WTC11 (cell line): Measurements from ENCODE around the gene FHOD3. TPM values are rescaled to one million over a fixed set of nuclear protein-coding genes. Genes with fewer than 3 reads are reported as not detected.

ENCODE experiments used
- ATAC-seq: fragments of 200-7000 bp; cut with Tn5 transposase; 2 replicates; pipeline ENCODE4 v1.10.0; 2021; ENCODE audit warnings: mild to moderate bottlenecking, moderate library complexity
- CTCF ChIA-PET: fragments of 300-600 bp; sonication (Branson Sonifier 250); formaldehyde crosslinking; loops from one replicate; lab custom pipeline; 2021; ENCODE audit warnings: antibody characterized with exemption; lab: Charles Lee
- POLR2A ChIA-PET: fragments of 350-600 bp; sonication (Branson Sonifier 250); formaldehyde crosslinking; loops from one replicate; lab custom pipeline; 2021; ENCODE audit warnings: antibody characterized with exemption; lab: Charles Lee
- DNase-seq: peaks from one replicate; pipeline ENCODE4 v3.0.0; 2021; ENCODE audit warnings: low spot score
- H3K27ac Mint-ChIP-seq: 2 replicates; pipeline ENCODE4 v1.8.0; 2021; ENCODE audit warnings: mixed read lengths
- H3K27me3 Mint-ChIP-seq: 2 replicates; pipeline ENCODE4 v1.8.0; 2021; ENCODE audit warnings: low read depth, mild to moderate bottlenecking, moderate library complexity, mixed read lengths
- H3K36me3 Mint-ChIP-seq: 2 replicates; pipeline ENCODE4 v1.8.0; 2021; ENCODE audit warnings: mixed read lengths
- H3K4me1 Mint-ChIP-seq: 2 replicates; pipeline ENCODE4 v1.8.0; 2022; ENCODE audit warnings: mixed read lengths
- H3K4me3 Mint-ChIP-seq: 2 replicates; pipeline ENCODE4 v1.8.0; 2021; ENCODE audit warnings: mild to moderate bottlenecking, moderate library complexity, mixed read lengths
- H3K9me3 Mint-ChIP-seq: 2 replicates; pipeline ENCODE4 v1.8.0; 2021; ENCODE audit warnings: mixed read lengths
- ATF2 ChIP-seq: sonication (generic); formaldehyde crosslinking; IDR thresholded peaks from 2 replicates; pipeline ENCODE4 v1.8.1; 2022; ENCODE audit warnings: low read depth, missing genetic modification reagents, borderline replicate concordance
- CBFB ChIP-seq: sonication (generic); formaldehyde crosslinking; IDR thresholded peaks from 2 replicates; pipeline ENCODE4 v1.8.1; 2022; ENCODE audit warnings: mild to moderate bottlenecking, low read depth, missing genetic modification reagents
- CREM ChIP-seq: sonication (generic); formaldehyde crosslinking; IDR thresholded peaks from 2 replicates; pipeline ENCODE4 v1.8.1; 2022; ENCODE audit warnings: mild to moderate bottlenecking, missing genetic modification reagents, moderate library complexity
- EMX1 ChIP-seq: fragments of 250-450 bp; sonication (Bioruptor Pico); IDR thresholded peaks from 2 replicates; pipeline ENCODE4 v1.8.0; 2021; ENCODE audit warnings: mild to moderate bottlenecking
- ESRRA ChIP-seq: sonication (generic); formaldehyde crosslinking; IDR thresholded peaks from 2 replicates; pipeline ENCODE4 v1.8.1; 2022; ENCODE audit warnings: mild to moderate bottlenecking, missing genetic modification reagents, borderline replicate concordance
- ETV6 ChIP-seq: sonication (generic); formaldehyde crosslinking; IDR thresholded peaks from 2 replicates; pipeline ENCODE4 v1.8.1; 2022; ENCODE audit warnings: mild to moderate bottlenecking, missing genetic modification reagents
- GTF2I ChIP-seq: fragments of 250-450 bp; sonication (Bioruptor Pico); conservative IDR thresholded peaks from 2 replicates; pipeline ENCODE4 v1.4.0; 2021; ENCODE audit warnings: mild to moderate bottlenecking
- JAZF1 ChIP-seq: fragments of 250-450 bp; sonication (Bioruptor Pico); IDR thresholded peaks from 2 replicates; pipeline ENCODE4 v1.9.0; 2021; ENCODE audit warnings: moderate library complexity, mild to moderate bottlenecking, inconsistent platforms
- KAT7 ChIP-seq: sonication (generic); formaldehyde crosslinking; IDR thresholded peaks from 2 replicates; pipeline ENCODE4 v1.8.1; 2023; ENCODE audit warnings: missing genetic modification reagents, mild to moderate bottlenecking, borderline replicate concordance
- NFATC4 ChIP-seq: fragments of 250-450 bp; sonication (Bioruptor Pico); IDR thresholded peaks from 2 replicates; pipeline ENCODE4 v1.9.0; 2021; ENCODE audit warnings: mild to moderate bottlenecking
- NFYB ChIP-seq: sonication (generic); formaldehyde crosslinking; conservative IDR thresholded peaks from 2 replicates; pipeline ENCODE4 v1.8.0; 2022; ENCODE audit warnings: low read depth, missing genetic modification reagents
- OVOL2 ChIP-seq: fragments of 250-450 bp; sonication (Bioruptor Pico); IDR thresholded peaks from 2 replicates; pipeline ENCODE4 v1.9.0; 2021; ENCODE audit warnings: mild to moderate bottlenecking, borderline replicate concordance
- PRRX2 ChIP-seq: fragments of 250-450 bp; sonication (Bioruptor Pico); IDR thresholded peaks from 2 replicates; pipeline ENCODE4 v1.8.0; 2021; ENCODE audit warnings: mild to moderate bottlenecking
- RELA ChIP-seq: sonication (generic); formaldehyde crosslinking; IDR thresholded peaks from 2 replicates; pipeline ENCODE4 v1.8.1; 2022; ENCODE audit warnings: missing genetic modification reagents, mild to moderate bottlenecking, borderline replicate concordance
- SOX15 ChIP-seq: fragments of 250-450 bp; sonication (Bioruptor Pico); IDR thresholded peaks from 2 replicates; pipeline ENCODE4 v1.9.0; 2021; ENCODE audit warnings: mild to moderate bottlenecking
- SP1 ChIP-seq: sonication (generic); formaldehyde crosslinking; conservative IDR thresholded peaks from 2 replicates; pipeline ENCODE4 v1.8.1; 2022; ENCODE audit warnings: missing genetic modification reagents
- TEAD1 ChIP-seq: sonication (generic); formaldehyde crosslinking; IDR thresholded peaks from 2 replicates; pipeline ENCODE4 v1.8.0; 2022; ENCODE audit warnings: mild to moderate bottlenecking, missing genetic modification reagents
- TP53 ChIP-seq: sonication (generic); formaldehyde crosslinking; IDR thresholded peaks from 2 replicates; pipeline ENCODE4 v1.8.1; 2023; ENCODE audit warnings: mild to moderate bottlenecking, missing genetic modification reagents
- ZNF416 ChIP-seq: fragments of 250-450 bp; sonication (Bioruptor Pico); IDR thresholded peaks from 2 replicates; pipeline ENCODE4 v1.9.0; 2021; ENCODE audit warnings: mild to moderate bottlenecking, inconsistent platforms
- ZNF423 ChIP-seq: fragments of 250-450 bp; sonication (Bioruptor Pico); IDR thresholded peaks from 2 replicates; pipeline ENCODE4 v2.1.2; 2022; ENCODE audit warnings: mild to moderate bottlenecking, moderate library complexity
- ZSCAN18 ChIP-seq: fragments of 250-450 bp; sonication (Bioruptor Pico); IDR thresholded peaks from 2 replicates; pipeline ENCODE4 v2.1.2; 2022; ENCODE audit warnings: mild to moderate bottlenecking, moderate library complexity
- total RNA-seq: library from RNA; stranded (reverse); gene quantifications from 3 replicates; pipeline ENCODE4 v1.2.3, GENCODE V29; 2021
- TF ChIP-seq, protein P1 (sequence below): sonication (generic); formaldehyde crosslinking; IDR thresholded peaks from 2 replicates; pipeline ENCODE4 v1.8.1; 2022; ENCODE audit warnings: missing genetic modification reagents, borderline replicate concordance
- TF ChIP-seq, protein P2 (sequence below): sonication (generic); formaldehyde crosslinking; conservative IDR thresholded peaks from 2 replicates; pipeline ENCODE4 v1.8.1; 2023; ENCODE audit warnings: mild to moderate bottlenecking, low read depth, missing genetic modification reagents, moderate library complexity
- TF ChIP-seq, protein P3 (sequence below): sonication (generic); formaldehyde crosslinking; IDR thresholded peaks from 2 replicates; pipeline ENCODE4 v1.8.0; 2023; ENCODE audit warnings: missing genetic modification reagents

FHOD3 gene
- total RNA-seq, 1 experiment from 2014 or later = 3.8 TPM

DNA sequence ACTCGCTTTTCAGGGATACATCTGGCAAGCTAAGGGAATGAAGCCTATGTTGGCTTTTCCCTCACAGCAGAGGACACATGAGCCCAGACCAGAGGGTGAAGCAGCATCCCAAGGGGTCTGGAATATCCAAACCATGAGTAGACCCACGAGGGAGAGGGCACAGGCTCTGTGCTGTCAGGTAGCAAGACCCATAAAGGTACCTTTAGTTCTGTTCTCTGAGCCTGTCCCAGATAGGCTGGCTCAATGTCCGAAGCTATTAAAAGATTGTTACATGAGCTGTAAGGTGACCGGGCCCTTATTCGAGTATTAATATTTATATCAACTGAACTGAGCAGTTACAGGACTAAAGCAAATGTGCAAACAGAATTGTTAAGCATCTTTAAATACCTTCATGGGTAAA lies 479.1 kb downstream of the FHOD3 start:
- no peaks in the 10 kb centered on the region for H3K9me3 Mint-ChIP-seq
- ChIA-PET CTCF (interaction anchor here (0.7 to 2.3 kb wide), 2 partner anchors 123 to 477 kb away, joined by 5 to 8 read pairs; no protein-coding TSS in a partner anchor), POLR2A (interaction anchor here (0.6 to 0.7 kb wide), 2 partner anchors 76 to 430 kb away, joined by 3 to 4 read pairs; no protein-coding TSS in a partner anchor)
- no peak overlapping the region for H3K4me3 Mint-ChIP-seq
- DNase-seq = no peak
- no peak for ATAC-seq
- no peaks in the 10 kb centered on the region for H3K27me3 Mint-ChIP-seq
- no peaks in the 10 kb centered on the region for H3K36me3 Mint-ChIP-seq
- TF ChIP-seq CREM (CRISPR knock-in tag) (no peak), TEAD1 (CRISPR knock-in tag) (no peak), ETV6 (no peak), NFYB (no peak), PRRX2 (no peak), OVOL2 (CRISPR knock-in tag) (no peak), ZSCAN18 (no peak), ZNF423 (CRISPR knock-in tag) (no peak), JAZF1 (CRISPR knock-in tag) (no peak), ZNF416 (CRISPR knock-in tag) (no peak), EMX1 (CRISPR knock-in tag) (no peak), KAT7 (CRISPR knock-in tag) (no peak), RELA (CRISPR knock-in tag) (no peak)
- TF ChIP-seq, protein P1, sequence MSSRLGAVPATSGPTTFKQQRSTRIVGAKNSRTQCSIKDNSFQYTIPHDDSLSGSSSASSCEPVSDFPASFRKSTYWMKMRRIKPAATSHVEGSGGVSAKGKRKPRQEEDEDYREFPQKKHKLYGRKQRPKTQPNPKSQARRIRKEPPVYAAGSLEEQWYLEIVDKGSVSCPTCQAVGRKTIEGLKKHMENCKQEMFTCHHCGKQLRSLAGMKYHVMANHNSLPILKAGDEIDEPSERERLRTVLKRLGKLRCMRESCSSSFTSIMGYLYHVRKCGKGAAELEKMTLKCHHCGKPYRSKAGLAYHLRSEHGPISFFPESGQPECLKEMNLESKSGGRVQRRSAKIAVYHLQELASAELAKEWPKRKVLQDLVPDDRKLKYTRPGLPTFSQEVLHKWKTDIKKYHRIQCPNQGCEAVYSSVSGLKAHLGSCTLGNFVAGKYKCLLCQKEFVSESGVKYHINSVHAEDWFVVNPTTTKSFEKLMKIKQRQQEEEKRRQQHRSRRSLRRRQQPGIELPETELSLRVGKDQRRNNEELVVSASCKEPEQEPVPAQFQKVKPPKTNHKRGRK (CRISPR knock-in tag) = no peak
- TF ChIP-seq, protein P2, sequence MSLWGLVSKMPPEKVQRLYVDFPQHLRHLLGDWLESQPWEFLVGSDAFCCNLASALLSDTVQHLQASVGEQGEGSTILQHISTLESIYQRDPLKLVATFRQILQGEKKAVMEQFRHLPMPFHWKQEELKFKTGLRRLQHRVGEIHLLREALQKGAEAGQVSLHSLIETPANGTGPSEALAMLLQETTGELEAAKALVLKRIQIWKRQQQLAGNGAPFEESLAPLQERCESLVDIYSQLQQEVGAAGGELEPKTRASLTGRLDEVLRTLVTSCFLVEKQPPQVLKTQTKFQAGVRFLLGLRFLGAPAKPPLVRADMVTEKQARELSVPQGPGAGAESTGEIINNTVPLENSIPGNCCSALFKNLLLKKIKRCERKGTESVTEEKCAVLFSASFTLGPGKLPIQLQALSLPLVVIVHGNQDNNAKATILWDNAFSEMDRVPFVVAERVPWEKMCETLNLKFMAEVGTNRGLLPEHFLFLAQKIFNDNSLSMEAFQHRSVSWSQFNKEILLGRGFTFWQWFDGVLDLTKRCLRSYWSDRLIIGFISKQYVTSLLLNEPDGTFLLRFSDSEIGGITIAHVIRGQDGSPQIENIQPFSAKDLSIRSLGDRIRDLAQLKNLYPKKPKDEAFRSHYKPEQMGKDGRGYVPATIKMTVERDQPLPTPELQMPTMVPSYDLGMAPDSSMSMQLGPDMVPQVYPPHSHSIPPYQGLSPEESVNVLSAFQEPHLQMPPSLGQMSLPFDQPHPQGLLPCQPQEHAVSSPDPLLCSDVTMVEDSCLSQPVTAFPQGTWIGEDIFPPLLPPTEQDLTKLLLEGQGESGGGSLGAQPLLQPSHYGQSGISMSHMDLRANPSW = no peak
- H3K4me1 Mint-ChIP-seq = no peaks in the 10 kb centered on the region; the same call in 1 of the 2 replicates
- H3K27ac Mint-ChIP-seq = no peak overlapping the region

- TF ChIP-seq, protein P1 (CRISPR knock-in tag) = no peak
- TF ChIP-seq PRRX2 = no peak
- no peak for TF ChIP-seq SOX15
- TF ChIP-seq SP1 (CRISPR knock-in tag) = no peak
- no peak for TF ChIP-seq OVOL2 (CRISPR knock-in tag)
- TF ChIP-seq NFATC4 = no peak
- no peak for TF ChIP-seq TP53 (CRISPR knock-in tag)
- TF ChIP-seq, protein P3, sequence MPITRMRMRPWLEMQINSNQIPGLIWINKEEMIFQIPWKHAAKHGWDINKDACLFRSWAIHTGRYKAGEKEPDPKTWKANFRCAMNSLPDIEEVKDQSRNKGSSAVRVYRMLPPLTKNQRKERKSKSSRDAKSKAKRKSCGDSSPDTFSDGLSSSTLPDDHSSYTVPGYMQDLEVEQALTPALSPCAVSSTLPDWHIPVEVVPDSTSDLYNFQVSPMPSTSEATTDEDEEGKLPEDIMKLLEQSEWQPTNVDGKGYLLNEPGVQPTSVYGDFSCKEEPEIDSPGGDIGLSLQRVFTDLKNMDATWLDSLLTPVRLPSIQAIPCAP (CRISPR knock-in tag) = no peak
- no peak for TF ChIP-seq GTF2I (CRISPR knock-in tag)
- TF ChIP-seq ATF2 (CRISPR knock-in tag) = no peak
- TF ChIP-seq ESRRA (CRISPR knock-in tag) = no peak
- TF ChIP-seq CREM (CRISPR knock-in tag) = no peak
- TF ChIP-seq CBFB (CRISPR knock-in tag) = no peak
- TF ChIP-seq, protein P2 = no peak
- H3K4me3 Mint-ChIP-seq = no peak overlapping the region
- no peaks in the 10 kb centered on the region for H3K4me1 Mint-ChIP-seq
- no peaks in the 10 kb centered on the region for H3K36me3 Mint-ChIP-seq
- H3K9me3 Mint-ChIP-seq = no peaks in the 10 kb centered on the region
- no peaks in the 10 kb centered on the region for H3K27me3 Mint-ChIP-seq
- H3K27ac Mint-ChIP-seq = no peak overlapping the region
- POLR2A ChIA-PET = no interaction called here
- CTCF ChIA-PET = interaction anchor here (2.3 kb wide), 1 partner anchor 122 kb away, joined by 8 read pairs; no protein-coding TSS in a partner anchor
- ATAC-seq (no peak), DNase-seq (no peak)
Measured at GRCh38 chr18:36777566-36777965, 480.1 kb downstream of the FHOD3 start.
